Islet of Langerhans (tissue), 1 donor: ENCODE measurements around the gene CCL2.

Experiments
- FAIRE-seq: peaks from one replicate; lab custom pipeline; 2011; peaks lifted over from hg19 to GRCh38; lab: Jason Lieb, UNC

Gene CCL2

GRCh38 chr17:34241062-34241461, 14.0 kb upstream of the CCL2 start:
- no peak for FAIRE-seq

DNA sequence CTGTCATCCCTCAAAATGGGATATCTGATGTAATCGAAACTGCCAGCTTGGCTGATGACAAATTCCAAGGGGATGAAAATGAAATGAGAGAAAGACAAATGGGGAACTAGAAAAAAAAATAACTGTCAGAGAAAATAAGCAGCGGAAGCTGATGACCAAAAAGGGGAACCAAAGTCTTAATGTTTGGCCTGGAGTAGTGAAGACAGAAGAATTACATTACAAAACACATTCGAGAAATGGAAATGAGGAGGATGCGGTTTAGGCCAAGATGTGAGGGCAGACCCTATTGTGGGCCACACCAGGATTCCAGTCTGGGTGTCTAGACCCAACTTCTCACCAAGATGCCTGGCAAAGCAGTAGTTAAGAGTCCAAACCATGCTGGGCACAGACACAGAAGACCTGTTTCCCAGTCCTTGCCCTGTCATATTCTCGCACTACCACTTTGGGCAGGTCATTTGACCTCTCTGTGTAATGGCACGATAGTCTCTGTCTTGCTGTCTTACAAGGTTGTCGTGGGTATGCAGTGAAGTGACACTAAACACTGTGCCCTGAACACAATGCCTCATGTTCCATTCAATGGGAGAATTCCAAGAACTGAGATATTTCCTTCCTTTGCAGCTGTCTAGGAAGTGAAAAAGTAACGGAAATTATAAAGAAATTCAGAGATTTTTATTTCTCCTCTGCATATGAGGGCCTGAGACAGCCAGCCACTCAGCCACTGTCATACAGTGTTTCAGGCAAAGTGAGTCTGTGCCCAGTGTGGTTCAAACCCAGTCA, 12.3 kb upstream of the CCL2 start:
- FAIRE-seq, result no peak

DNA sequence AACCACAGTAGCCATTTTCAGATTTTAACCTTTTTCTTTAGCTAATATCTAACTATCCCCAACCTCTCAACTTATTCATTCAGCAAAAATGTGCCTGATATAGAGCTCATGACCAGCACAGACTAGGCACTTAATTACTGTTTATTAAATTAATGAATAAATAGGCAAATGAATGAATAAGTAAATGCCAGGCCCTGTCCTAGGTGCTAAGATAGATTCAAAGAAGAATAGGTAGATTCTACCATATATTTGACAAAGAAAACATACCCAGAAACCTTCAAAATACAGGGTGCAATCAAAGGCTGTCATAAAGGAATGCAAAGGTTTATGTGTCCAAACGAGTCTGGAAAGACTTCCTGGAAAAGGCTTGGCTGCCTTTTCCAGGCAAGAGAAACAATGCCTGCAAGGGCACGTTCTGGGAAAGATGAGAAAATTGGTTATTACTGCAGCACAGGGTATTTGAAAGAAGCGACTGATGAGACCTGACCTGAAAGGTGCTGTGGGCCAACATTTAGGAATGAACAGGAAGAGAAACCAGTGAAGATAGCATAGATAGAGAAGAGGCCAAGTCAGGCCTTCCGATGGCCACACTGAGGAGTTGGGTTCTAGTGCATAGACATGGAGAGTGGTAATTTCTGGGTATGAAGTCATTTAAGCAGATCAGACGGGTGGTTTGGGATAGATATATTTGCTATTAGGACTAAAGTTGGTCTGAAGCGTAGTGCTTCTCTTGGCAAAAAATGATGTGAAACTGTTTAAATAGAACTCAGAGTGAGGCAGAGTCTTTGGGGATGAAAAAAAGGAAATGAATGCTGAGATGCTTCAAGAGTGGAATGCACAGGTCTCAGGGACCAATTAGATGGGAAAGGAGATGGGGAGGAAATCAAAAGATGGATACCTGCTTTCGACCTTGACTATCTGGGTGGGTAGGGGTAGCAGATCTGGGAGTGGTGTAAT, 11.4 kb upstream of the CCL2 start:
- FAIRE-seq, result no peak

DNA sequence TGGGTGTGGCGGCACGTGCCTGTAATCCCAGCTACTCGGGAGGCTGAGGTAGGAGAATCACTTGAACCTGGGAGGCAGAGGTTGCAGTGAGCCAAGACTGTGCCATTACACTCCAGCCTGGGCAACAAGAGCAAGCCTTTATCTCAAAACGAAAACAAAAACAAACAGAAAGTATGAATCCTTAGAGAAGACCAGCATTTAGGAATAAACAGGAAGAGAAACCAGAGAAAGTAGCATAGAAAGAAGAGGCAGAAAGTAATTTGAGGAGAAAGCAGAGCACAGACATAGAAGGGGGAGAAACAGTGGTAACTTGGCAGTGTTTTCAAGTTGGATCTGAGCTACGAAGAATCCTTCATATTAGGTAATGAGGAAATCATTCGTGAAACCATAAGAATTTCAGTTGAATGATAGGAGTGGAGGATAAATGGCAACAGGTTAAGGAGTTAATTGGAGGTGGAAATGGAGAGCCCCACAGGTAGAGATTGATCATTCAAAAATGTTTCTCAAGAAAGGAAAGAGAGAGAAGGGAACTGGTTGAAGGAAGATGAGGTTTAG, 9.7 kb upstream of the CCL2 start:
- FAIRE-seq, result no peak

- FAIRE-seq, result no peak
Measured at GRCh38 chr17:34246446-34246845, 8.6 kb upstream of the CCL2 start.

DNA sequence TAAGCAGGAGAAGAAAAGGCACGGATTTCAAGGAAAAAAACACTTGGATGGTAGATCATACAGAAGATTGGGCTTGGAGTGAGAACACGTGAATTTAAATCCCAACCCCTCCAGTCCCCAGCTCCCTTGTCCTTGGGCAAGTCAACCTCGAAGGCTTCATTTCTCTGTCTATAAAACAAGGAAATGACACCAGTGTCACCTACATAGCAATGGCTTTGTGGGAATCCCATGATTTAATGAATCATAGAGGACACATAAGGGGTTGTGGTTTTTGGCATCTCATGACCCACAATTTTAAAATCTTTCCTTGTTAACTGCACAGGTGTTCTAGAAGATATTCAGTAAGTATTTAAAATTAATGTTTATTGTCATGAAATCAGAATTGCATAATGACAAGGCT, 8.2 kb upstream of the CCL2 start:
- FAIRE-seq, result no peak

- FAIRE-seq, result no peak
Measured at GRCh38 chr17:34248511-34249024, 6.5 kb upstream of the CCL2 start.

- no peak for FAIRE-seq
Measured at GRCh38 chr17:34249061-34249460, 6.0 kb upstream of the CCL2 start.

DNA sequence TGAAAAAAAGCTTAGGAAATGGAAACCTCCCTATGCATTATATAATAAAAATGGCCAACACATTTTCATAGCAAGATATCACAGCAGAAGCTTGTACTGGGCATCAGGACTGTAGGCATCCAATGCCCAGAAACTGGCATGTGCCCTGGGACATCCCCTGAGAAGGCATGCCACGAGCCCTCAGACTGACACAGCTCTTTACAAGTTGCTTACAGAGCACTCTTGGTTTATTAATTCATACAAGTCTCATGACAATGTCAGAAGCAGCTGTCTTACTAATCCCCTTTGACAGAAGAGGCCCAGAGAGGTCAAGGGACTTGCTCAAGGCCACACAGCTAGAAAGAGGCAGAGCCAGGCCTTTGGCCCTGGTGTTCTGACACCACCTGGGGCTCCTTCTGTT, 5.6 kb upstream of the CCL2 start:
- FAIRE-seq, result no peak

GRCh38 chr17:34251186-34251585, 3.9 kb upstream of the CCL2 start:
- FAIRE-seq, result no peak

- FAIRE-seq, result no peak
Measured at GRCh38 chr17:34252095-34252443, 3.0 kb upstream of the CCL2 start.

GRCh38 chr17:34252444-34253138, 2.5 kb upstream of the CCL2 start:
- FAIRE-seq, result no peak

- FAIRE-seq, result no peak
Measured at GRCh38 chr17:34253139-34253525, 2.0 kb upstream of the CCL2 start.

DNA sequence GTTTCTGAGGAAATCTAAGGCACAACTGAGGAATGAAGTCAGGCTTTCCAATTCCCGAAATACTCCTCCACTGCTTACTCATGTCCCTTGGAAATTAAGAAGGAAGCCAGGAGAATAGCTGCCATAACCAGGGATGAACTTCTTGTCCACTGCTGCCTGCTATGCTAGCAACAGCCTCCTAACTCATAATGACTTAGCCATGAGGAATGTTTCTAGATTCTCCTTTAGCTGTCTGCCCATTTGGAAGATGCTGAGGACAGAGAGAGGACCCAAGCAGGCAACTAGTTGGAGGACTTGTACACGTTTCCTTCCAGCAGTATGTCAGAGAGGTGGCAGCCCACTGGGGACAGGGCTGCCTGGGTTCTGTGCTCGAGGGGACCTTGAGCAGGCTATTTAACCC, 939 bp upstream of the CCL2 start:
- no peak for FAIRE-seq

GRCh38 chr17:34255381-34255732, 272 bp downstream of the CCL2 start:
- no peak for FAIRE-seq

- no peak for FAIRE-seq
Measured at GRCh38 chr17:34255841-34256240, 756 bp downstream of the CCL2 start.

- no peak for FAIRE-seq
Measured at GRCh38 chr17:34257299-34257985, 2.4 kb downstream of the CCL2 start.

DNA sequence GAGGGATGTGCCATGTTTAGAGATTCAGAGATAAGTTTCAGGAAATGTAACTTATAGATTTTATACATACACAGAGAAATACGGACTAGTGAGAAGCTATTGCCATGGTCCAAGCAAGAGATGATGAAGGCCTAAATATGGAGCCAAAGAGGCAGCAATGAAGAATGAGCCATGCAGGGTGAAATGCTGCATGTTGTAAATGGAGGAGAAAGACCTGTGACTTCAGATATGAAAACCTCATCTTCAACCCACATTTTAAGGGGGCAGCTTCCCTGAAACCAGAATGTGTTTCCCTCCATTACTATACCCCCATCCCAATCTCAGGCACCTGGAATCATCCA, 2.9 kb downstream of the CCL2 start:
- no peak for FAIRE-seq

DNA sequence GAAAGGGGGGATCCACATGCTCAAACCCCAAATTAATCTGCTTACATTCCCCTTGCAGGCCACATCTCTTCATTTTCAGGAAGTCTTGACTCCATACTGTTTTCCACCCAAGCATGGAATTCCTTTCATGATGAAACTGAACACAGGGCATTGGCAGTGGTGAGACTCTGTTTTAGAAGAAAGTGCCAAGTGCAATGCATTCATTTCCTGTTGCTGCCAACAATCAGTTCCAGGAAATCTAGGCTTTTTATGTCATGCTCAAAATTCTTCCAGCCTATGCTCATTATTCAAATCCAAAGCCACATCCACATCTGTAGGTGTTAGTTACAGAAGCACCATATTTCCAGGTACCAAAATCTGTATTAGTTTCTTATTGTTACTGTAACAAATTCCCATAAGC, 4.1 kb downstream of the CCL2 start:
- no peak for FAIRE-seq

- FAIRE-seq, result no peak
Measured at GRCh38 chr17:34260861-34261260, 5.8 kb downstream of the CCL2 start.

DNA sequence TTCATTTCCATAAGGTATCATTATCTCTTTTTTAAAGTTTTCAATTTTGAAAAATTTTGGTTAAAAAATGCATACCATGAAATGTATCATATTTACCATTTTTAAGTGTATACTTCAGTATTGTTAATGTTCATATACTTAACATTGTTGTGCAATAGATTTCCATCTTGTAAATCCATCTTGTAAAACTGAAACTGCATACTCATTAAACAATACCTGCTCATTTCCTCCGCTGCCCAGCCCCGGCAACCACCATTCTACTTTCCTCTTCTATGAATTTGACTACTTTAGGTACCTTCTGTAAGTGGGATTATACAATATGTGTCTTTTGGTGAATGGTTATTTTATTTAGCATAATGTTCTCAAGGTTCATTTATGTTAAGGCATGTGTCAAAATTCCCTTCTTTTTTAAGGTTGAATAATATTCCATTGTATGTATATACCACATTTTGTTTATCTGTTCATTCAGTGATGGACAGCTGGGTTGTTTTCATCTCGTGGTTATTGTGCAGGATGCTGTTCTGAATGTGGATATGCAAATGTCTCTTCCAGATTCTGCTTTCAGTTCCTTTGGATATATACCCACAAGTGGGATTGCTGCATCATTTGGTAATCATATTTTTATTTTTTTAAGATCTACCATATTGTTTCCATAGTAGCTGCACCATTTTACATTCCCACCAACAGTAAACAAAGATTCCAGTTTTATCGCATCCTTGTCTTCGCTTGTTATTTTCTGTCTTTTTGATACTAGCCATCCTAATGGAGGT, 6.7 kb downstream of the CCL2 start:
- FAIRE-seq, result no peak
